HEK293 (cell line): ENCODE results near the gene THEM4.

Experiments used
- CTCF ChIA-PET: fragments of 350-600 bp; formaldehyde crosslinking; extraction: SDS; loops from one replicate; lab custom pipeline; 2021; ENCODE audit warnings: antibody characterized with exemption; lab: Yijun Ruan, JAX
- POLR2A ChIA-PET: fragments of 300-600 bp; formaldehyde crosslinking; extraction: SDS; loops from one replicate; lab custom pipeline; 2020; ENCODE audit warnings: antibody characterized with exemption, inconsistent platforms; lab: Yijun Ruan, JAX
- H3K27ac ChIP-seq: fragments of 200-500 bp; sonication (Bioruptor generic); 2 replicates; pipeline ENCODE4 v1.5.1; 2014; ENCODE audit warnings: low read depth, low read length, control low read depth, inconsistent platforms; ENCODE audit errors: extremely low read depth
- H3K36me3 ChIP-seq, 2 experiments: fragments of 200-500 bp in 1 of 2; sonication (Bioruptor generic) in 1 of 2; 1 replicate in 1 of 2; 2 replicates in 1 of 2; pipeline ENCODE4 v1.5.1; 2014 to 2017; ENCODE audit warnings: inconsistent platforms in 2 of 2, low read length in 2 of 2; ENCODE audit not compliant: control insufficient read depth in 2 of 2, insufficient read depth in 1 of 2
- H3K4me1 ChIP-seq: fragments of 200-500 bp; sonication (Bioruptor generic); 2 replicates; pipeline ENCODE4 v1.5.1; 2014; ENCODE audit warnings: mild to moderate bottlenecking, low read length, inconsistent platforms; ENCODE audit not compliant: control insufficient read depth, insufficient read depth
- H3K4me3 ChIP-seq: 2 replicates; pipeline ENCODE4 v1.5.1; 2011; ENCODE audit warnings: low read depth, mild to moderate bottlenecking, control low read depth, low read length, moderate library complexity
- H3K9me3 ChIP-seq: fragments of 200-500 bp; sonication (Bioruptor generic); 2 replicates; pipeline ENCODE4 v1.5.1; 2014; ENCODE audit warnings: low read depth, low read length, inconsistent platforms; ENCODE audit not compliant: control insufficient read depth, insufficient read depth
- GLIS1 ChIP-seq: fragments of 450-650 bp; formaldehyde crosslinking; IDR thresholded peaks from 2 replicates; pipeline ENCODE4 v1.5.1; 2016; ENCODE audit warnings: missing biosample characterization, missing genetic modification characterization
- GLIS2 ChIP-seq: fragments of 450-650 bp; formaldehyde crosslinking; IDR thresholded peaks from 2 replicates; pipeline ENCODE4 v1.5.1; 2016; ENCODE audit warnings: missing biosample characterization, missing genetic modification characterization
- WT1 ChIP-seq: fragments of 450-650 bp; formaldehyde crosslinking; IDR thresholded peaks from 2 replicates; pipeline ENCODE4 v1.5.1; 2016; ENCODE audit warnings: missing biosample characterization, missing genetic modification characterization
- ZBTB48 ChIP-seq: fragments of 450-650 bp; formaldehyde crosslinking; IDR thresholded peaks from 2 replicates; pipeline ENCODE4 v1.5.1; 2016; ENCODE audit warnings: missing biosample characterization, missing genetic modification characterization
- ZNF2 ChIP-seq: fragments of 450-650 bp; formaldehyde crosslinking; IDR thresholded peaks from 2 replicates; pipeline ENCODE4 v1.5.1; 2016; ENCODE audit warnings: missing biosample characterization, missing genetic modification characterization
- ZNF24 ChIP-seq: fragments of 450-650 bp; formaldehyde crosslinking; IDR thresholded peaks from 2 replicates; pipeline ENCODE4 v1.5.1; 2016; ENCODE audit warnings: missing biosample characterization, missing genetic modification characterization
- ZNF548 ChIP-seq: fragments of 450-650 bp; formaldehyde crosslinking; IDR thresholded peaks from 2 replicates; pipeline ENCODE4 v1.5.1; 2016; ENCODE audit warnings: missing biosample characterization, missing genetic modification characterization
- ZNF596 ChIP-seq: fragments of 450-650 bp; IDR thresholded peaks from 2 replicates; pipeline ENCODE4 v1.5.0; 2018; ENCODE audit warnings: missing biosample characterization, mild to moderate bottlenecking, missing genetic modification characterization, moderate library complexity
- ZNF600 ChIP-seq: fragments of 450-650 bp; formaldehyde crosslinking; IDR thresholded peaks from 2 replicates; pipeline ENCODE4 v1.5.1; 2016; ENCODE audit warnings: missing biosample characterization, missing genetic modification characterization
- ZNF624 ChIP-seq: fragments of 450-650 bp; formaldehyde crosslinking; IDR thresholded peaks from 2 replicates; pipeline ENCODE4 v1.5.1; 2017; ENCODE audit warnings: missing biosample characterization, missing genetic modification characterization
- ZNF677 ChIP-seq: fragments of 450-650 bp; IDR thresholded peaks from 2 replicates; pipeline ENCODE4 v1.5.0; 2018; ENCODE audit warnings: missing biosample characterization, mild to moderate bottlenecking, missing genetic modification characterization, moderate library complexity
- ZNF777 ChIP-seq: fragments of 450-650 bp; formaldehyde crosslinking; IDR thresholded peaks from 2 replicates; pipeline ENCODE4 v1.5.1; 2017; ENCODE audit warnings: missing biosample characterization, missing genetic modification characterization, borderline replicate concordance
- ZNF837 ChIP-seq: fragments of 450-650 bp; formaldehyde crosslinking; IDR thresholded peaks from 2 replicates; pipeline ENCODE4 v1.5.1; 2016; ENCODE audit warnings: missing biosample characterization, missing genetic modification characterization
- TF ChIP-seq, protein P1 (sequence below): fragments of 450-650 bp; formaldehyde crosslinking; IDR thresholded peaks from 2 replicates; pipeline ENCODE4 v1.5.1; 2017; ENCODE audit warnings: missing biosample characterization, mild to moderate bottlenecking, missing genetic modification characterization, moderate library complexity
- TF ChIP-seq, protein P2 (sequence below): fragments of 450-650 bp; formaldehyde crosslinking; IDR thresholded peaks from 2 replicates; pipeline ENCODE4 v1.5.1; 2016; ENCODE audit warnings: missing biosample characterization, missing genetic modification characterization, borderline replicate concordance
- TF ChIP-seq, protein P3 (sequence below): fragments of 450-650 bp; formaldehyde crosslinking; IDR thresholded peaks from 2 replicates; pipeline ENCODE4 v1.5.1; 2016; ENCODE audit warnings: missing biosample characterization, missing genetic modification characterization
- TF ChIP-seq, protein P4 (sequence below): fragments of 450-650 bp; formaldehyde crosslinking; IDR thresholded peaks from 2 replicates; pipeline ENCODE4 v1.5.1; 2017; ENCODE audit warnings: missing biosample characterization, missing genetic modification characterization

The THEM4 gene

DNA sequence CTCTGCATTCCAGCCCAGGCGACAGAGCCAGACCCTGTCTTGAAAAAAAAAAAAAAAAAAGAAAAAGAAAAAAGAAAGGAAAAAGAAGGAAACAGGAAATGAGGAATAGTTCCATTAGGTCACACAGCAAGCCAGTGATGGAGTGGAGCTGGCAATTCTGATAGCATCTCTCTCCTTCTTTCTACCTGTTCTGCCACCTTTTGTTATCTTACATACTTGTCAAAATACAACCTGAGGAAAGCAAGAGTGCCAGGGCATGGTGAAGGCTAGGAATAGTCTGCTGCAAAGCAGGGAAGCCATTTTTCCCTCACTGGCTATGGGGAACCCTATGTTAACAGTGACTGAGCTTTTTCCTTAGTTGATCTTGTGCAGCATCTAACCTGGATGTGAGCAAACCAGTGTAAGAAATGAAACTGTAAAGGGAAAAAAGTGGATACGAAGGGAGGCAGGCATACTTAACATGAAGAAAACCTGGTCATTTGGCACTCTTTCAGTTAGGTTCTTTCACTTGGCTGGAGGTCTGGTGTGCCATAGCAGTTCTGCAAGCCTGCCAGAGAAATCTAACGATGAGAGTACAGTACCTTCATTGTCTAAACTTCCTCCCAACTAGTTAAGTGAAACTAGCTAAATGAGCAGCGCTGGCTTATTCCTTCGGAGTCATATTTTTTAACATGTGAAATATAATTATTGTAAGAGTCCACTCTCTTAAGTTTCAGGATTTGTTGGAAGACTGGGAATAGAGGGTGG is 37.9 kb downstream of the THEM4 start:
- CTCF ChIA-PET, result interaction anchor here (0.6 to 1.7 kb wide), 3 partner anchors 19 to 130 kb away, joined by 4 to 5 read pairs (median 4); no protein-coding TSS in a partner anchor
- Histone ChIP-seq H3K9me3 (no peaks in the 10 kb centered on the region), H3K36me3 (peaks cover 0 to 27% of the 10 kb centered on the region in 2 experiments; a peak in 2 of 3 replicates), H3K4me1 (no peaks in the 10 kb centered on the region), H3K4me3 (no peak overlapping the region), H3K27ac (no peak overlapping the region)
- POLR2A ChIA-PET, result no interaction called here
- TF ChIP-seq, protein P1, sequence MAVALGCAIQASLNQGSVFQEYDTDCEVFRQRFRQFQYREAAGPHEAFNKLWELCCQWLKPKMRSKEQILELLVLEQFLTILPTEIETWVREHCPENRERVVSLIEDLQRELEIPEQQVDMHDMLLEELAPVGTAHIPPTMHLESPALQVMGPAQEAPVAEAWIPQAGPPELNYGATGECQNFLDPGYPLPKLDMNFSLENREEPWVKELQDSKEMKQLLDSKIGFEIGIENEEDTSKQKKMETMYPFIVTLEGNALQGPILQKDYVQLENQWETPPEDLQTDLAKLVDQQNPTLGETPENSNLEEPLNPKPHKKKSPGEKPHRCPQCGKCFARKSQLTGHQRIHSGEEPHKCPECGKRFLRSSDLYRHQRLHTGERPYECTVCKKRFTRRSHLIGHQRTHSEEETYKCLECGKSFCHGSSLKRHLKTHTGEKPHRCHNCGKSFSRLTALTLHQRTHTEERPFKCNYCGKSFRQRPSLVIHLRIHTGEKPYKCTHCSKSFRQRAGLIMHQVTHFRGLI, result no peak
- TF ChIP-seq, protein P2, sequence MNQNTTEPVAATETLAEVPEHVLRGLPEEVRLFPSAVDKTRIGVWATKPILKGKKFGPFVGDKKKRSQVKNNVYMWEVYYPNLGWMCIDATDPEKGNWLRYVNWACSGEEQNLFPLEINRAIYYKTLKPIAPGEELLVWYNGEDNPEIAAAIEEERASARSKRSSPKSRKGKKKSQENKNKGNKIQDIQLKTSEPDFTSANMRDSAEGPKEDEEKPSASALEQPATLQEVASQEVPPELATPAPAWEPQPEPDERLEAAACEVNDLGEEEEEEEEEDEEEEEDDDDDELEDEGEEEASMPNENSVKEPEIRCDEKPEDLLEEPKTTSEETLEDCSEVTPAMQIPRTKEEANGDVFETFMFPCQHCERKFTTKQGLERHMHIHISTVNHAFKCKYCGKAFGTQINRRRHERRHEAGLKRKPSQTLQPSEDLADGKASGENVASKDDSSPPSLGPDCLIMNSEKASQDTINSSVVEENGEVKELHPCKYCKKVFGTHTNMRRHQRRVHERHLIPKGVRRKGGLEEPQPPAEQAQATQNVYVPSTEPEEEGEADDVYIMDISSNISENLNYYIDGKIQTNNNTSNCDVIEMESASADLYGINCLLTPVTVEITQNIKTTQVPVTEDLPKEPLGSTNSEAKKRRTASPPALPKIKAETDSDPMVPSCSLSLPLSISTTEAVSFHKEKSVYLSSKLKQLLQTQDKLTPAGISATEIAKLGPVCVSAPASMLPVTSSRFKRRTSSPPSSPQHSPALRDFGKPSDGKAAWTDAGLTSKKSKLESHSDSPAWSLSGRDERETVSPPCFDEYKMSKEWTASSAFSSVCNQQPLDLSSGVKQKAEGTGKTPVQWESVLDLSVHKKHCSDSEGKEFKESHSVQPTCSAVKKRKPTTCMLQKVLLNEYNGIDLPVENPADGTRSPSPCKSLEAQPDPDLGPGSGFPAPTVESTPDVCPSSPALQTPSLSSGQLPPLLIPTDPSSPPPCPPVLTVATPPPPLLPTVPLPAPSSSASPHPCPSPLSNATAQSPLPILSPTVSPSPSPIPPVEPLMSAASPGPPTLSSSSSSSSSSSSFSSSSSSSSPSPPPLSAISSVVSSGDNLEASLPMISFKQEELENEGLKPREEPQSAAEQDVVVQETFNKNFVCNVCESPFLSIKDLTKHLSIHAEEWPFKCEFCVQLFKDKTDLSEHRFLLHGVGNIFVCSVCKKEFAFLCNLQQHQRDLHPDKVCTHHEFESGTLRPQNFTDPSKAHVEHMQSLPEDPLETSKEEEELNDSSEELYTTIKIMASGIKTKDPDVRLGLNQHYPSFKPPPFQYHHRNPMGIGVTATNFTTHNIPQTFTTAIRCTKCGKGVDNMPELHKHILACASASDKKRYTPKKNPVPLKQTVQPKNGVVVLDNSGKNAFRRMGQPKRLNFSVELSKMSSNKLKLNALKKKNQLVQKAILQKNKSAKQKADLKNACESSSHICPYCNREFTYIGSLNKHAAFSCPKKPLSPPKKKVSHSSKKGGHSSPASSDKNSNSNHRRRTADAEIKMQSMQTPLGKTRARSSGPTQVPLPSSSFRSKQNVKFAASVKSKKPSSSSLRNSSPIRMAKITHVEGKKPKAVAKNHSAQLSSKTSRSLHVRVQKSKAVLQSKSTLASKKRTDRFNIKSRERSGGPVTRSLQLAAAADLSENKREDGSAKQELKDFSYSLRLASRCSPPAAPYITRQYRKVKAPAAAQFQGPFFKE (tag by site-specific recombination), result no peak
- TF ChIP-seq ZNF596, result no peak
- no peak for TF ChIP-seq ZNF600 (tag by site-specific recombination)
- TF ChIP-seq, protein P3, sequence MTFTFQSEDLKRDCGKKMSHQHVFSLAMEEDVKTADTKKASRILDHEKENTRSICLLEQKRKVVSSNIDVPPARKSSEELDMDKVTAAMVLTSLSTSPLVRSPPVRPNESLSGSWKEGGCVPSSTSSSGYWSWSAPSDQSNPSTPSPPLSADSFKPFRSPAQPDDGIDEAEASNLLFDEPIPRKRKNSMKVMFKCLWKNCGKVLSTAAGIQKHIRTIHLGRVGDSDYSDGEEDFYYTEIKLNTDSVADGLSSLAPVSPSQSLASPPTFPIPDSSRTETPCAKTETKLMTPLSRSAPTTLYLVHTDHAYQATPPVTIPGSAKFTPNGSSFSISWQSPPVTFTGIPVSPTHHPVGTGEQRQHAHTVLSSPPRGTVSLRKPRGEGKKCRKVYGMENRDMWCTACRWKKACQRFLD (tag by site-specific recombination), result no peak
- TF ChIP-seq ZNF624, result no peak
- no peak for TF ChIP-seq ZNF2
- TF ChIP-seq ZNF24 (tag by site-specific recombination), result no peak
- no peak for TF ChIP-seq ZNF777

DNA sequence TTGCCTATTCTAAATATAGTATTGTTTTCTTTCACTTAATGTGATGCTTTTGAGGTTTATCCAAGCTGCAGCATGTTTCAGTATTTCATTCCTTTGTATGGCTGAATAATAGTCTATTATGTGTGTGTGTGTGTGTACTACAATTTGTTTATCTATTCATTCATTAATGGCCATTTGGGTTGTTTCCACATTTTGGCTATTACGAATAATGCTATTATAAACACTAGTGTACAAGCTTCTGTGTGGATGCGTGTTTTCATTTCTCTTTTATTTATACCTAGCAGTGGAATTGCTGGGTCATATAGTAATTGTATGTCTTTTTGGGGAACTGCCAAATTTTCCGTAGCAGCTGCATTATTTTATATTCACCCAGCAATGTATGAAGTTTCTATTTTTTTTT is 40.8 kb downstream of the THEM4 start:
- POLR2A ChIA-PET, result no interaction called here
- Histone ChIP-seq H3K27ac (no peak overlapping the region), H3K4me1 (no peaks in the 10 kb centered on the region), H3K9me3 (no peaks in the 10 kb centered on the region), H3K36me3 (peaks cover 0 to under 1% of the 10 kb centered on the region in 2 experiments; a peak in 1 of 3 replicates), H3K4me3 (no peak overlapping the region)
- CTCF ChIA-PET, result interaction anchor here (0.6 kb wide), 1 partner anchor 141 kb away, joined by 4 read pairs; no protein-coding TSS in a partner anchor
- TF ChIP-seq ZBTB48 (no peak), ZNF24 (tag by site-specific recombination) (no peak), GLIS2 (tag by site-specific recombination) (no peak), WT1 (tag by site-specific recombination) (no peak), ZNF548 (tag by site-specific recombination) (no peak), ZNF600 (tag by site-specific recombination) (no peak), GLIS1 (tag by site-specific recombination) (no peak), ZNF677 (tag by site-specific recombination) (no peak), ZNF837 (tag by site-specific recombination) (no peak)
- TF ChIP-seq, protein P4, sequence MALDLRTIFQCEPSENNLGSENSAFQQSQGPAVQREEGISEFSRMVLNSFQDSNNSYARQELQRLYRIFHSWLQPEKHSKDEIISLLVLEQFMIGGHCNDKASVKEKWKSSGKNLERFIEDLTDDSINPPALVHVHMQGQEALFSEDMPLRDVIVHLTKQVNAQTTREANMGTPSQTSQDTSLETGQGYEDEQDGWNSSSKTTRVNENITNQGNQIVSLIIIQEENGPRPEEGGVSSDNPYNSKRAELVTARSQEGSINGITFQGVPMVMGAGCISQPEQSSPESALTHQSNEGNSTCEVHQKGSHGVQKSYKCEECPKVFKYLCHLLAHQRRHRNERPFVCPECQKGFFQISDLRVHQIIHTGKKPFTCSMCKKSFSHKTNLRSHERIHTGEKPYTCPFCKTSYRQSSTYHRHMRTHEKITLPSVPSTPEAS (tag by site-specific recombination), result no peak
- TF ChIP-seq, protein P2 (tag by site-specific recombination), result no peak
